ENCODE measurements around the gene TSSK2.

TSSK2 gene

DNA sequence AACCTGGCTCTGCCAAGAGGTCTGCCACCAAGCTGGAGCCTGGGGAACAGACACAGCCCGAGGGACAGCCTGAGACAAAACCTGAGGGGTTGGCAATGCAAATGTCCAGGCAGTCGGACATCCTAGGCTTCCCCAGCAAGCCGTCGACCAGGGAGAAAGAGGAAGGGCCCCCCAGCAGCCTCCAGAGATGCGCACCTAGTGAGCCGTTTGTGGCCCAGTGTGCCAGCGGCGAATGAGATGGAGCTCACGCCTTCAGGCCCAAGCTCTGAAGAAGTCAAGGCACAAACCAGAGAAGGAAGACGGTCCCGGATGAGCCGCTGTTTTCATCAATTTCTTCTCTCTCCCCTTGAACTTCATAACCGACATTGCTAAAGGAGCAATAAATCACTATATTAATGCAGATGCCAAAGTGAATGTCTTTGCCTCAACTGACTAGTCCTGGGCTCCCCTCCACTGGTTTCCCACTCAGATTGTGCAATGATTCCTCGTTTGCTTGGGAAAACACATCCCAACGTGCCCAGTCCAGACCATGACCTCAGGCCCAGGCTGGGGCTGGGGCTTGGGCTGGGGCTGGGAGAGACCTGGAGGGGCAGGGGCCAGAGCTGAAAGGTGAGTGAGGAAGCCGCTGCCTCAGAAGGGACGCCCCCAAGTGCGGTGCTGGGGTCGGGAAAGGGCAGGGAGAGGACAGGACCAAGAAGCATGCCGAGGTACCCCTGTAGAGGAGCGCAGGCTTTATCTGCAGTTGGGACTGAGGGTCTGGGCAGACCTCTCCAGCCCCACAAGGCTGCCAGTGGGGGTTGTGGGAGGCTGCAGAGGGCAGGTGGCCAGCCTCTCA, 5.4 kb upstream of the TSSK2 start:
- no peak for DNase-seq

DNA sequence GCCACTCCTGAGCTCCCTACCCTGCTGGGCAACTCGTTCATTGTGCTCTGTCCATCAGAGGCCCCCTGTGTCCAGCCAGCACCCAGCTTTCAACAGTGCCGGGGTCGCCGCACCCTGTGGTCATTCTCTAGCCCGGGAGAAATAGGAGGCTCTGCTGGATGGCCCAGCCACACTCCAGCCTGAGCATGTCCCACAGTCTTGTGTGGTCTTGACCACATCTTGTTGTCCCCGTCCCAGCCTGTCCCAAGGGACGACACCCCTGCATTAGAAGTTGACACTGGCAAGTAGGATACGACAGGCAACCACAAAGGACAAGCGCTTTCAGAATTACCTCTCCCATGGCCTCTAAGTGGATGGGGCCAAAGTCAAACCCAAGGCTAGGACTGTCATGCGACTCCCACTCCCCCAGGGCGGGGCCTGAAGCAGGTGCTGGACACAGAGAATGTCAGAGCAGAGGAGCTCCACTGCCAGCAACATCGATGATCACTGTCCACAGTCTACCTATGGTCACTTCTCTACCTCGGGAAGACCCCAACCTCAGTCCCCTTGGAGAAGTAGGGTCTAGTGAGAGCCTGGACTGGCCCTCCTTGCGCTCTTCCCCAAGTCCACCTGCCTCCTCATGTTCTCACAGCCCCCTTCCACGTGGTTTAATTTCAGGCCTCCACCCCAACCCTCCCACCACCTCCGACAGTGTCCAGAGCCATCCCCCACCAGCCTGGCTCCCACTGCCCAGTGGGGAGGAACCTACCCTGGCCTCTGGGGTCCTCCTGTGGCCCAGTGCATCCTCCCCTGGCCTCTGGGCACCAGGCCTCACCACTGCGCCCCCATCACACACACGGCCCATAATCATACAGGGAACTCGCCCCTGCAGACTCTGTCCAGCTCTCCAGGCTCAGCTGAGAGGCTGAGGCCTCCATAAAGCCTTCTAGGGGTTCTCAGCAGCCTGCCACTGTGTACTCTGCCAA, 4.5 kb upstream of the TSSK2 start:
- no peak for DNase-seq

- no peak for DNase-seq
Observed at GRCh38 chr22:19127329-19128008, 3.6 kb upstream of the TSSK2 start.

GRCh38 chr22:19128009-19128401, 3.1 kb upstream of the TSSK2 start:
- DNase-seq: no peak

DNA sequence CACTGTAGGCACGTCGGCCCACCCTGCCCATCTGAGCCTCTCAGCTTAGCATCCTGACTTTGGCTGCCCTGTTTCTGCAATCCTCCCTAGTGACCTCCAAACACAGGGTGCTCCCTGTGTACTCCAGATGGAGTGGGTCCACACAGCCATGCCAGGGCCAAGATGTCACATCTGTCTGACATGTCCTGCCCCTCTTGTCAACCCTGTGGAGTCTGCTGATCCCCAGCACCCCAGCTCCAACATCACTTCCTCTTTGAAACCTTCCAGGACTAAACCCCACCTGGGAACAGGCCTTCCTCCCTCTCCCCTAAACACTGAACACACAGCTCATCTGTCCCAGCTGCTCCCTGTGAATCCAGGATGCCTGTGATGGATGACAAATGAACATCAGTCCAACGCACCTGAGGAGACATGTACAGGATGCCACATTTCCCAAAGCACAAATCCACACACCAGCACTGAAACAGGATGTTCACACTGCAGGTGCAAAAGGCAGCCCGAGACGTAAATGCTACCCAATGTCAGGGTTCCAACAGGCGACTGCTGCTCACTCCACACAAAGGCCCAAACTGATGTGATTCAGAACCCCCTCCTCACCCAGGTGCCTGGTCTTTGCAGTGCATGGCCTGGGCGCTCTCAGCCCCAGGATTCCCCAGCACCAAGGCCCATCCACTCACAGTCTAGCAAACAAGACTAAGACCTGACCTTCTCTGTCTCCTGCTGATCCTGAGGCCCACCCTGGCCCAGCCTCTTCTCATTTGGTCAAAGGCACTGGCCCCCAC, 2.0 kb upstream of the TSSK2 start:
- DNase-seq: no peak

DNA sequence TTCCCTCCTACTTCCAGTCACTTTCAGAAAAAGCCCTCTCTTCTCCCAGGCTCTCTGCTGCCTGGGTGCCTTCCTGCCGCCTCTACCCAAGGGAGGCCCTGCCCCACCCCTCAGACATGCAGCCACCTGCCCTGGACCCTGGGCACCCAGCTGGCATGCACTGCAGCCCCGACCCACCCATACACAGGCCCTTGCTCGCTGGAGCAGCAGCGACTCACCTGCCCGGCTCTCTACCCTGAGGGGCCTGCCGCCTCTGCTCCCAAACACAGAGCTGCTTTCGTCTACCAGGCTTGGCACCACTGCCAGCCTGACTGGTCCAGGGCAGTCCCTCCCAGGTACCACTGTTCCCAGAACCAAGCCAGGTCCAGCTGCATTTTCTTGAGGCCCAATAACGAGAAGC, 1.2 kb upstream of the TSSK2 start:
- no peak for DNase-seq

DNA sequence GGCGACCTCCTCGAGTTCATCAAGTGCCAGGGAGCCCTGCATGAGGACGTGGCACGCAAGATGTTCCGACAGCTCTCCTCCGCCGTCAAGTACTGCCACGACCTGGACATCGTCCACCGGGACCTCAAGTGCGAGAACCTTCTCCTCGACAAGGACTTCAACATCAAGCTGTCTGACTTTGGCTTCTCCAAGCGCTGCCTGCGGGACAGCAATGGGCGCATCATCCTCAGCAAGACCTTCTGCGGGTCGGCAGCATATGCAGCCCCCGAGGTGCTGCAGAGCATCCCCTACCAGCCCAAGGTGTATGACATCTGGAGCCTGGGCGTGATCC, 542 bp downstream of the TSSK2 start:
- DNase-seq: no peak

GRCh38 chr22:19132153-19132552, 1.0 kb downstream of the TSSK2 start:
- DNase-seq: no peak

DNA sequence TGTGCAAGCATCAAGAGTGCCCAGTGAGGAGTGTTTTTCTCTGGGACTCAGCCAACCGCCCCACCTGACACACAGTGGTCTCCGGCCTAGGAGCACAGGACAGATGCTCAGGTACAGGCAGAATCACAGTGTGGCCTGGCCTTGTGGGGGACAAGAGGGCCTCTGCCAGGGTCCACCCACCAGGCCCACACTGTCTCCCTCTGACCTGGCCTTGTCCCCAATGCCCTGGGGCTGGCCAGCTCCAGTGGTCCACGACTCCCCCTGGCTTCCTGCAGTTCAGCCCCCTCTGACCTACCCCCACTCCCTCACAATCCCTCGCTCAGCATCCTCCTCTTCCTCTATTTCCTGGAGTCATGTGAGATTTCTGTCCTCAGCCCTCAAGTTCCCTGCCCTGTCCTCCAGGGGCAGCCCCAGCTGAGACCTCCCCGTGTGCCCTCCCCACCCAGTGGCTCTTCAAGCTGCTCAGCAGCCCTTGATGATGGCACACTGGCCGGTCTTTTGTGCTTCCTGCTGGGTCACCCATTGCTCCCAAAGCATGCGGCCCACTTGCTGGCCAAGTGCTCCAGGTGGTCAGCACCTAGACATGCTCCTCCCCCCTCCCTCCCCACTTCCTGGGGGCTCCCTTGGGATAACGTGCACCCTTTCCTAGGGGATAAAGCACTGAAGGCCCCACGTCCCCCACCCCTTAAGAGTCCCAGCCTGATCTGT, 1.7 kb downstream of the TSSK2 start:
- DNase-seq: no peak

GRCh38 chr22:19133561-19133960, 2.5 kb downstream of the TSSK2 start:
- no peak for DNase-seq

GRCh38 chr22:19134176-19134831, 3.2 kb downstream of the TSSK2 start:
- no peak for DNase-seq

- no peak for DNase-seq
Observed at GRCh38 chr22:19134874-19135273, 3.8 kb downstream of the TSSK2 start.

DNA sequence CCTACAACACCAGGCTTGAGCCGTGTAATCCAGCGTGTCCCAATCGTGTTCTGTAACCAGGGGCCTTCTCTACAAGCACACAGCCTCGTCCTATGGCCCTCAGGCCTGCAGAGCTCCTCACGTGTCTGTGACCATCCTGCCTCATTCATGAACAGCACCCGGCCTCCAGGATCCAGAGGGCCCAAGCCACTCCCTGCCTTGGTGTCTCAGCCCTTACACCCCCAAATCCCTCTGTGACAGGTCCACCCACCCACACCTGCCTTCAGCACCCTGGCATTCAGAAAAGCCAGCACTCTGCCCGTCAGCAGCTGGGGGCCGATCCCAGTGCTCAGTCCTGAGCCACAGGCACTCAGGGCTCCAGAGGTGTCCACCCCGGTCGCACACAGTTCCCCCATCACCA, 5.8 kb downstream of the TSSK2 start:
- no peak for DNase-seq

DNA sequence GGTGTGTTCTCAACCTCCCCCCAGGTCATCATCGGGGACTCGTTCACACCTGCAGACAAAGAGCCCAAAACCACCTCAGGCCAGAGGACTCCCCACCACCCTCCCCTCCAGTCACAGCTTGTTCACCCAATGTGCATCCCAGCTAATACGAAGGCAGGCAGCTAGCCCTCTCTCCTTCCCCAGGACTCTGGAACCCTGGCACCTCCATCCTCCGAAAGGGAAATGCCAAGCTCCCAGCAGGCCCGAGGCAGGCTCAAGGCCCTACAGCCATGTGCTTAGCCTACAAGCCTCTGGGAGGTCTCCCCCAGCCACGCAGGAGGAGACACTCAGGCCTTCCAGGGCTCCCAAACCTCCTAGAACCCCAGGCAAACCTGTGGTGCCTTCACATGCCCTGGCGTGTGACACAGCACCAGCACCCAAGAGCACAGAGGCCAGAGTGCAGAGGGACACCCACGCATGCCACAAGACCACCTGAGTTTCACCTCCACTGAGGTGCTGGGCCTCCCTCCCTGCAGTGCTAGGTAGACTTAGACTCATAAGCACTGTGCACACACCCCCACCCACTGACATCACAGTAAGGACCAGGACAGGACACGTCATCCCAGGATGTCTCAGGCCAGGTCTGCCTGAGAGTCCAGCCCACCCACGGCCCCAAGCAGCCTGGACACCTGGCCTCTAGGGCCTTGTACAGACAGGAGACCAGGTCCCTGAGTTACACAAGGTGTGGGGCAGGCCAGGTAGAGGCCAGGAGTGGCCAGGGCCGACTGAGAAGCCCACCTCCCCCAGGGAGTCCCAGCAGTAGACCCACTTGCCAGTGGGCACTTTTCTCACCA, 6.5 kb downstream of the TSSK2 start:
- DNase-seq: no peak

DNA sequence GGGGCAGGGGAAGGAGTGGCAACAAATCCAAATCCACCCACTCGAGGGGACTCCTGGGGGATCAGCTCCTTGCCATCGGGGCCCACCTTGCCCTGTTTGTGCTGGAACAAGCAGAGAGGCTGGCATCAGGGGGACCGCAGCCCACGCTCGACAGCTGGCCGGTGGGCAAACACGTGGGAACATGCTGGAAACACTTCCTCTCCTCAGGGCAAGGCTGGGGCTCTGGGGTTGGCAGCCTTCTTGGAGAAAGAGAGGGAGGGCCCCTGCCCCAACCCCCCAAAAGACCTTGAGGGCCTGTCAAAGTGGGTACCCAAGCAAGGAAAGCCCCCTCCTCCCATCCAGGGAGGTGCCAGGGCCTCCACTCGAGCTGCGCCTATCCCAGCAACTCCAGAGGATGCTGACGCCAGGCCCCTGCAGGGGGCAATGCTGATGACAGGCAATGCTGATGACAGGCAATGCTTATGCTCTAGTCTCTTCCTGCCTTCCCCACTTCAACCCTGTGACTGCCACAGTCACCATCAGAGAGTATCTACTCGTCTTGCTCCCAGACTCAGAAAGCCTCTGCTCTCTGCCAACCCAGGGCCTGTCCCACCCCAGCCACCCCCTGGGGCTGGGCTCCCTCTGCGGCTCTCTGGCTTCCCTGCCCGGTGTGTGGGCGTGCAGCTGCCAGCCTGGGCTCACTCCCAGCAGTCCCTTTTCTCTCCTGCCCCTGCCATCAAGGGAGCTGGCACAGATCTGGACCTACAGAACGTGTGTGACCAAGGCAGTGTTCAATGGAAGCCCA, 7.3 kb downstream of the TSSK2 start:
- no peak for DNase-seq

DNA sequence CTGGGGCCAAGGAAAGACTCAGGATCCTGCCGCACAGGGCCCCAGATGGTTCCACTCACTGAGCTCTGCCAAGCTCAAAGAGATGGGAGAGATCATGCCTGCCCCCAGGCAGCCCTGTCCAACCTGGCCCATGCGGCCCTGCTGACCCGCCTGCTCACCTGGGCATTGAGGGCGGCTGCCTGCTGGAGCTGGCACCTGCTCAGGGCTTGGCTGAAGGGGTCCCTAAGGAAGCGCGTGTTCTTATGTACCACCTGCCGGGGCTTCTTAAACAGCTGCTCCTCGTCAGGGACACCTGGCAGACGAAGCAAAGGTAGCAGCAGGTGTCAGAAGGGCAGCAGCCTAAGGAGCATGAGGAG, 7.9 kb downstream of the TSSK2 start:
- no peak for DNase-seq

DNA sequence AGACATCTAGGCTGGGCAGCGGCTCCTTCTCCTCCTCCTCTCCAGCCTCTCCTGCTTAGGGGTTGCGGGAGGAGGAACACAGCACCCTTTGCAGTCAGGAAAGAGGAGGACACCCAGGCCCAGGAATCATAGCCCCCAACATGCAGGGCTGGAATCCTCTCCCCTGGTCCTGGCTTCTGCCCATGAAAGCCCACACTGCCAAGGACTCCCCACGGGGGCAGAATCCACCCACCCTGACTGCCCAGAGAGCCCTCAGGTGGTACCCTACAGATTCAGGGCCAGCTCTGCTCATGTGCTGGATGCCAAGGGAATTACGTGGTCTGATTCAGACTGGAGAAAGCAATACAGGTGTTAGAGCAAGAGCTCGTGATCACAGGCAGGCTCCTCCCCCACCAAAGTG, 8.9 kb downstream of the TSSK2 start:
- DNase-seq: no peak

DNA sequence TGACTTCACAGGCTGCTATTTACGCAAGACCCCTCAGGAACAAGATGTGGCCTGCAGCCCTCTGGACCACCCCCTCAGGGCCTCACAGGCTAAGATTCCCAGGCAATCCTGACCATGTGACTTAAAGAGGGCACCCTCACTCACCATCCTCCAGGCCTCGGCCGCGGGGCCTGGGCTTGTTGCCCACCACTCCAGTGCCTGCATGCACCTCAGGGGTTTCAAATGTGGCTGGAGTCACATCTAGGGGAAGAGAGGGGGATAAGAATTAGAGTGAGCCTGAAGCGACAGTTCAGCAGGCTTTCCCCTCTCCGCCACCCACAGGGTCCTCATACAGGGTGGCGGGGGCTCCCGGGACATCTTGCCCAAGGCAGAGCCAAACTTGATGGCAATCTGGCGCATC, 11.3 kb downstream of the TSSK2 start:
- DNase-seq: no peak

GRCh38 chr22:19143212-19143611, 12.1 kb downstream of the TSSK2 start:
- DNase-seq: no peak

GRCh38 chr22:19143967-19144400, 12.9 kb downstream of the TSSK2 start:
- no peak for DNase-seq
